Activated T-helper 1 cell treated with Interleukin-2 at 50 U/mL for 16 hours (primary cell): Measurements from ENCODE around the gene ATIC.

Experiments
- DNase-seq: peaks from one replicate; pipeline ENCODE4 v3.0.0-alpha.2; 2020; ENCODE audit warnings: low read depth

ATIC gene

GRCh38 chr2:215361211-215361875 lies 49.5 kb downstream of the ATIC start:
- no peak for DNase-seq

GRCh38 chr2:215361876-215362561 lies 50.2 kb downstream of the ATIC start:
- DNase-seq: no peak

- DNase-seq: no peak
Measured at GRCh38 chr2:215362562-215362904, 50.7 kb downstream of the ATIC start.

- no peak for DNase-seq
Measured at GRCh38 chr2:215363039-215363438, 51.2 kb downstream of the ATIC start.

GRCh38 chr2:215363461-215364156 lies 51.8 kb downstream of the ATIC start:
- no peak for DNase-seq

- no peak for DNase-seq
Measured at GRCh38 chr2:215364157-215365155, 52.6 kb downstream of the ATIC start.

- no peak for DNase-seq
Measured at GRCh38 chr2:215365184-215365658, 53.4 kb downstream of the ATIC start.

- DNase-seq: no peak
Measured at GRCh38 chr2:215366440-215367032, 54.7 kb downstream of the ATIC start.

- DNase-seq: no peak
Measured at GRCh38 chr2:215367662-215368492, 56.0 kb downstream of the ATIC start.

- no peak for DNase-seq
Measured at GRCh38 chr2:215368493-215368809, 56.6 kb downstream of the ATIC start.

- DNase-seq: no peak
Measured at GRCh38 chr2:215369181-215369760, 57.4 kb downstream of the ATIC start.

- no peak for DNase-seq
Measured at GRCh38 chr2:215370112-215370965, 58.5 kb downstream of the ATIC start.

GRCh38 chr2:215371915-215372897 lies 60.3 kb downstream of the ATIC start:
- no peak for DNase-seq

GRCh38 chr2:215372968-215373649 lies 61.2 kb downstream of the ATIC start:
- no peak for DNase-seq

- no peak for DNase-seq
Measured at GRCh38 chr2:215374002-215374401, 62.1 kb downstream of the ATIC start.

GRCh38 chr2:215374642-215375466 lies 63.0 kb downstream of the ATIC start:
- no peak for DNase-seq

GRCh38 chr2:215375467-215375830 lies 63.6 kb downstream of the ATIC start:
- no peak for DNase-seq
